ENCODE measurements around the gene MALSU1. TPM values are rescaled to one million over a fixed set of nuclear protein-coding genes. Genes with fewer than 3 reads are reported as not detected.

The MALSU1 gene
- polyA plus RNA-seq, 1 experiment = 26.5 TPM

GRCh38 chr7:23350466-23350865, 51.3 kb downstream of the MALSU1 start:
- Histone ChIP-seq H3K4me3 (ENCODE audit: low read depth, low read length) (no peak overlapping the region), H3K27me3 (ENCODE audit: control insufficient read depth, insufficient read depth, low read length) (no peaks in the 10 kb centered on the region), H3K36me3 (ENCODE audit: control insufficient read depth, insufficient read depth, low read length) (no peaks in the 10 kb centered on the region)
- TF ChIP-seq CTCF (IDR thresholded peaks at IDR 0.05; ENCODE audit: insufficient read depth, low read depth, low read length) = no peak
- CTCF ChIA-PET = interaction anchor here (0.5 to 0.8 kb wide), 2 partner anchors 77 to 259 kb away, joined by 3 read pairs; no protein-coding TSS in a partner anchor
- POLR2A ChIA-PET = no interaction called here
- DNase-seq (ENCODE audit: low read depth) = no peak

- no peak for DNase-seq (ENCODE audit: low read depth)
Measured at GRCh38 chr7:23353172-23353571, 54.0 kb downstream of the MALSU1 start.

GRCh38 chr7:23356168-23356567, 57.0 kb downstream of the MALSU1 start:
- DNase-seq (ENCODE audit: low read depth) = no peak
- Histone ChIP-seq H3K27me3 (ENCODE audit: control insufficient read depth, insufficient read depth, low read length) (no peaks in the 10 kb centered on the region), H3K4me3 (ENCODE audit: low read depth, low read length) (no peak overlapping the region), H3K36me3 (ENCODE audit: control insufficient read depth, insufficient read depth, low read length) (no peaks in the 10 kb centered on the region)
- POLR2A ChIA-PET = no interaction called here
- CTCF ChIA-PET = interaction anchor here (0.9 kb wide), 1 partner anchor 106 kb away, joined by 3 read pairs; no protein-coding TSS in a partner anchor
- no peak for TF ChIP-seq CTCF (IDR thresholded peaks at IDR 0.05; ENCODE audit: insufficient read depth, low read depth, low read length)

More at GRCh38 chr7:23353172-23353571, 54.0 kb downstream of the MALSU1 start:
- Histone ChIP-seq H3K27me3 (ENCODE audit: control insufficient read depth, insufficient read depth, low read length) (no peaks in the 10 kb centered on the region), H3K36me3 (ENCODE audit: control insufficient read depth, insufficient read depth, low read length) (no peaks in the 10 kb centered on the region), H3K4me3 (ENCODE audit: low read depth, low read length) (no peak overlapping the region)
- CTCF ChIA-PET = interaction anchor here (0.7 kb wide), 1 partner anchor 1717 kb away, joined by 3 read pairs; no protein-coding TSS in a partner anchor
- POLR2A ChIA-PET = no interaction called here
- no peak for TF ChIP-seq CTCF (IDR thresholded peaks at IDR 0.05; ENCODE audit: insufficient read depth, low read depth, low read length)

GRCh38 chr7:23356726-23357125, 57.6 kb downstream of the MALSU1 start:
- DNase-seq (ENCODE audit: low read depth) = no peak
- H3K36me3 ChIP-seq (ENCODE audit: control insufficient read depth, insufficient read depth, low read length) = no peaks in the 10 kb centered on the region
- TF ChIP-seq CTCF (IDR thresholded peaks at IDR 0.05; ENCODE audit: insufficient read depth, low read depth, low read length) = no peak
- H3K4me3 ChIP-seq (ENCODE audit: low read depth, low read length) = no peak overlapping the region
- CTCF ChIA-PET = interaction anchor here (0.9 kb wide), 1 partner anchor 106 kb away, joined by 3 read pairs; no protein-coding TSS in a partner anchor
- no peaks in the 10 kb centered on the region for H3K27me3 ChIP-seq (ENCODE audit: control insufficient read depth, insufficient read depth, low read length)
- POLR2A ChIA-PET = no interaction called here

- H3K27me3 ChIP-seq (ENCODE audit: control insufficient read depth, insufficient read depth, low read length) = no peaks in the 10 kb centered on the region
- H3K36me3 ChIP-seq (ENCODE audit: control insufficient read depth, insufficient read depth, low read length) = no peaks in the 10 kb centered on the region
- ChIA-PET POLR2A (interaction anchor here (0.6 kb wide), 1 partner anchor 63 kb away, joined by 4 read pairs; no protein-coding TSS in a partner anchor), CTCF (interaction anchor here (0.6 to 1.8 kb wide), 10 partner anchors 8 to 110 kb away, joined by 3 to 14 read pairs (median 4); no protein-coding TSS in a partner anchor)
- 0 out of 2 replicates have a peak, but pooled peaks have one; percentile 8 for TF ChIP-seq CTCF (IDR thresholded peaks at IDR 0.05; ENCODE audit: insufficient read depth, low read depth, low read length)
- H3K4me3 ChIP-seq (ENCODE audit: low read depth, low read length) = no peak overlapping the region
- no peak for DNase-seq (ENCODE audit: low read depth)
Measured at GRCh38 chr7:23357190-23358093, 58.3 kb downstream of the MALSU1 start.
